Umbilical cord (tissue), 2 donors: ENCODE measurements around the gene ERC1. TPM values are rescaled to one million over a fixed set of nuclear protein-coding genes. Genes with fewer than 3 reads are reported as not detected.

Experiments used
- DNase-seq: peaks from one replicate; pipeline ENCODE4 v3.0.0-alpha.2; 2015; ENCODE audit warnings: low spot score
- total RNA-seq: library from RNA; depleted of rRNA; stranded (reverse); fragments of >200 nt; gene quantifications from one replicate; pipeline ENCODE4 v1.2.3, GENCODE V29; 2014; ENCODE audit warnings: low replicate concordance; ENCODE audit not compliant: insufficient read depth

Gene ERC1
- total RNA-seq, 1 donor from 2014 or later: 124 TPM

DNA sequence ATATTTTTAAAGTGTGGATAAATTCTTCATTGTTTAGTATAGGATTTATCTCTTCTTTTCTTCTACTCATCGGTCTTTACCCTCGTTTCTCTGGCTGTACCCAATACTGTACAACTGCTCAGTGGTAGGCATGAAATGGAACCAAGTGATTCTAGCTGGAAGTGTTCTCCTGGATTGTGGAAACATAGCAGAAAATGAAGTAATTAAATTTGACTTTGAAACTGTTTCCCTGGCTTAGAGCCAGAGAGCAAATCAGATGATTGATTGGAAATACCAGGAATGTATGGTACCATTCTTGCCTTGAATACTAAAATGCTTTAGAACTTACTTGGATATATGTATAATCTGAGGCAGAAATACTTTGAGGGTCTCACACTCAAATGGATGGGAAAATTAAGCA lies 292.3 kb downstream of the ERC1 start:
- no peak for DNase-seq

- no peak for DNase-seq
These were observed 293.6 kb downstream of the ERC1 start for GRCh38 chr12:1284611-1285010.

- DNase-seq: no peak
These were observed 296.5 kb downstream of the ERC1 start for GRCh38 chr12:1287446-1287975.

DNA sequence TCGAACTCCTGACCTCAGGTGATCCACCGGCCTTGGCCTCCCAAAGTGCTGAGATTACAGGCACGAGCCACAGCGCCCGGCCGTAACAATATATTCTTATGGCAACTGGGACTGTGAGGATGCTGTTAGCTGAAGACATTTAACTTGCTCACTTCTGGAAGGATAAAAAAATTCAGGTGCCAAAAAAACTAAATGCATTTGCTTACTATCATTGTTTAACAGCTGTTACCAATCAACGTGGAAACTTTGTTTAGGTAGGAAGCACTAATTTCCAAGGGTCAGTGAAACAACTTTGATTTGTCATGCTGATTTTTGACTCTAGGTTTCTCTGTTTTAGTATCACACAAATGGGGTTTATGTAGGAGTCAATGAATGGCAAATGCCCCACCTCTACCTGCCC lies 297.3 kb downstream of the ERC1 start:
- no peak for DNase-seq

- no peak for DNase-seq
These were observed 298.5 kb downstream of the ERC1 start for GRCh38 chr12:1289371-1290155.

- no peak for DNase-seq
These were observed 299.7 kb downstream of the ERC1 start for GRCh38 chr12:1290716-1291115.

GRCh38 chr12:1291601-1292332 lies 300.7 kb downstream of the ERC1 start:
- DNase-seq: no peak

DNA sequence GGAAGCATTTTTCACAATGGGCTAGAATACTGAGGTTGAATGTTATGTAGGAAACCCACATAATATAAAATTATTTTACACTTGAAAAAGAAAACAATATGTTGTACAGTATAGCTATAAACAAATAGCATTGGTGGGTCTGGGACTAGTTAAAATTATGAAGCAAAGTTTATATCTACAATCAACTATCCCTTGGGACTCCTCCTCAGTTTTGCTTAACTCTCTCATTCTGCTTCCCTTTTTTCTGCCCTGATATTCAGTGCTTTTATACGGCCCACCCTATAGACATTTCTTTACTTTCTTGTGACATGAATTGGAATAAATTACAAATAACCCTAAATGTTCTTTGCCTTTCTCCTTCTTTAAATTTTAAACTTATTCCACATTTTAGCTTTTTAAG lies 302.9 kb downstream of the ERC1 start:
- no peak for DNase-seq

DNA sequence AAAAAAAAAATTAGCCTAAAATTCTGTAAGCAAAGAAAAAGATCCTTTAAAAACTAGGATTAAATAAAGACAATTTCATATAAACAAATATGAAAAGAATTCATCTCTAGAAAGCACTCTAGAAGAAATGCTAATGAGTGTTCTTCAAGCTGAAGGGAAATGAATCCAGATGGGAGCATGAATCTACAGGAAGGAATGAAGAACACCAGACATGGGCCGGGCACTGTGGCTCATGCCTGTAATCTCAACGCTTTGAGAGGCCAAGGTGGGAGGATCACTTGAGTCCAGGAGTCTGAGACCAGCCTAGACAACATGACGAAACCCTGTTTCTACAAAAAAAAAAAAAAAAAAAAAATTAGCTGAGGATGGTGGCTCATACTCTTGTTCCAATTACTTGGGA lies 306.2 kb downstream of the ERC1 start:
- DNase-seq: peak; percentile 72

- DNase-seq: peak; percentile 82
These were observed 306.7 kb downstream of the ERC1 start for GRCh38 chr12:1297639-1298175.

GRCh38 chr12:1300460-1300859 lies 309.4 kb downstream of the ERC1 start:
- DNase-seq: no peak

GRCh38 chr12:1302201-1302870 lies 311.3 kb downstream of the ERC1 start:
- no peak for DNase-seq

GRCh38 chr12:1305063-1305434 lies 314.0 kb downstream of the ERC1 start:
- DNase-seq: no peak

DNA sequence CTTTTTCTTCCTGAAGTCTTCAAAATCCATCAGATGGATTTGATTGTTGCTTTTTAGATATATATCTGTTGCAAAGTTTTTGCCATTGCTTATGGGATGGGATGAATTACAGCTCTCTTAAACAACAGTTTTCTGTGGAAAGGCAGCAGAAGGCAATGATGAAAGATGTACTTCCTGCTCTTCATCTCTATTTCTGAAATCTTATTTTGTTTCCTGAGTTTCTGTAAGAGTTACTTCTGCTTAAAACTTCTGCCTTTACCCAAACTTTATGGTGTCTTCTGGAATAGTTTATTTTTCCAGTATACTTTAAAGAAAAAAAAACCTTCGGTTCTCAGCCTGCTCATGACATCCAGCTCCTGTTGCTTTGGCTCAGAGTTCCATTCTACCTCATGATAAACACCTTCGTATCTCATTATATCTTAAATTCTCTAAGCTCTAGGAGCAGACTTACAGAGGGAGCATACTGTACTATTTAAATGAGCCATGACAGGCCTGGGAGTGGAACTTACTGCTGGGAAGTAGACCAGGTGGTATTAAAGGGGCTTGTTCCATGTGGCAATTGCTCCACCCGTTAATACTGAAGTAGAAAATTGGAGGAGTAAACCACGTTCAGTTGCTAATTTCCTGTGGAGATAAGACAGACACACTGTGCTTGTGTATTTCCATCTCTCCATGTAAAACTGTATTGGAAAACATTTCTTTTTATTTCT lies 314.9 kb downstream of the ERC1 start:
- DNase-seq: peak; percentile 72

DNA sequence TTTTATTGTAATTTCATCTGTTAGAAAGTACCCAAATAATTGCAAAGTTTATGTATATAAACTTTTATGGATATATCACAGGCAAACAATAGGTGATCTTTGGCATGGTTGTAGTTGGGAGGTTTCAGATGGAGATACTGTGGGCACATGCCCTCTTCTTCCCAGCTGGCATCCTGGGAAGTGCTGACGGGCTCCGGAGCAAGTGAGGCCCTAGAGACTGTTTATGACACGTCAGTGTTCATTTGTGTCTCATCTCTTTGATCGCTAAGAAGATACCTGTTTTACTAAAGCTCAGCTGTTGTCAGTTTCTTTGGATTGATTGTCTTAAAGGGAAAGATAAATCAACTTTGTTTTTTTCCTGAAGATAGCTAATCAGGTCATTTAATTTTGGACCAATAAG lies 315.8 kb downstream of the ERC1 start:
- no peak for DNase-seq

DNA sequence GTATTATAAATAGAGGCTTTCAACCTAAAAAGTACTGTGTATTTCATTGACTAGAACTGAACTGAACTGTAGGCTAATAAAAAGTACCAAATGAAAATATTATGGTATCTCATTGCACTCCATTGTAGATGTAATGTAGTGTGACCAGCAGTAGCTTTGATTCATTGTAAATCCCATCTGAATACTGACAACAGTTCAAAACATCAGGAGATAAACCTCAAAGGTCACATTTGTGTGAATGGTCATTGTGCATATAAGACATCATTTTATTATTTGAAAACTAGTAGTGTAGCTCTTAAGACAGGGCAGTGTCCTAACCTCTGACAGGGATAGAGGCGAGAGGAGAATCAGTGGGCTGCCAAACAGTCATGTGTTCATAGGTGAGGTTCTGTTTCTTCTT lies 316.8 kb downstream of the ERC1 start:
- DNase-seq: no peak

GRCh38 chr12:1309613-1310012 lies 318.6 kb downstream of the ERC1 start:
- no peak for DNase-seq

GRCh38 chr12:1310653-1311052 lies 319.6 kb downstream of the ERC1 start:
- peak; percentile 69 for DNase-seq

- no peak for DNase-seq
These were observed 320.1 kb downstream of the ERC1 start for GRCh38 chr12:1311145-1311544.

- DNase-seq: no peak
These were observed 322.9 kb downstream of the ERC1 start for GRCh38 chr12:1313906-1314305.

GRCh38 chr12:1314523-1314922 lies 323.5 kb downstream of the ERC1 start:
- DNase-seq: no peak
